Measurements from ENCODE around the gene HDAC6.

The HDAC6 gene

GRCh38 chrX:48785186-48785539 is 16.7 kb upstream of the HDAC6 start:
- Histone ChIP-seq H3K9ac (ENCODE audit: low read depth, low read length) (no peak overlapping the region), H3K9me3 (ENCODE audit: control insufficient read depth, insufficient read depth, low read length) (no peaks in the 10 kb centered on the region), H3K36me3 (ENCODE audit: insufficient read depth, low read length) (no peaks in the 10 kb centered on the region), H3K4me1 (ENCODE audit: insufficient read depth, low read length) (no peaks in the 10 kb centered on the region)

GRCh38 chrX:48785540-48786214 is 16.2 kb upstream of the HDAC6 start:
- Histone ChIP-seq H3K9me3 (ENCODE audit: control insufficient read depth, insufficient read depth, low read length) (no peaks in the 10 kb centered on the region), H3K9ac (ENCODE audit: low read depth, low read length) (no peak overlapping the region), H3K36me3 (ENCODE audit: insufficient read depth, low read length) (no peaks in the 10 kb centered on the region), H3K4me1 (ENCODE audit: insufficient read depth, low read length) (no peaks in the 10 kb centered on the region)

- Histone ChIP-seq H3K9me3 (ENCODE audit: control insufficient read depth, insufficient read depth, low read length) (no peaks in the 10 kb centered on the region), H3K36me3 (ENCODE audit: insufficient read depth, low read length) (no peaks in the 10 kb centered on the region), H3K4me1 (ENCODE audit: insufficient read depth, low read length) (no peaks in the 10 kb centered on the region), H3K9ac (ENCODE audit: low read depth, low read length) (no peak within 1 kb of the TSS)
Measured at GRCh38 chrX:48786341-48786800, 15.5 kb upstream of the HDAC6 start, which contains the start of gene GATA1. GATA1 (plus strand) TSS chrX:48786590; CDS start chrX:48791110, 4,520 bp downstream.

GRCh38 chrX:48786825-48787504 is 14.9 kb upstream of the HDAC6 start:
- no peaks in the 10 kb centered on the region for H3K9me3 ChIP-seq (ENCODE audit: control insufficient read depth, insufficient read depth, low read length)
- no peaks in the 10 kb centered on the region for H3K36me3 ChIP-seq (ENCODE audit: insufficient read depth, low read length)
- H3K9ac ChIP-seq (ENCODE audit: low read depth, low read length) = no peak overlapping the region
- H3K4me1 ChIP-seq (ENCODE audit: insufficient read depth, low read length) = no peaks in the 10 kb centered on the region

- no peak overlapping the region for H3K9ac ChIP-seq (ENCODE audit: low read depth, low read length)
- no peaks in the 10 kb centered on the region for H3K4me1 ChIP-seq (ENCODE audit: insufficient read depth, low read length)
- H3K9me3 ChIP-seq (ENCODE audit: control insufficient read depth, insufficient read depth, low read length) = no peaks in the 10 kb centered on the region
- no peaks in the 10 kb centered on the region for H3K36me3 ChIP-seq (ENCODE audit: insufficient read depth, low read length)
Measured at GRCh38 chrX:48787505-48788443, 14.1 kb upstream of the HDAC6 start.

GRCh38 chrX:48789366-48790220 is 12.3 kb upstream of the HDAC6 start:
- H3K9ac ChIP-seq (ENCODE audit: low read depth, low read length) = no peak overlapping the region
- H3K4me1 ChIP-seq (ENCODE audit: insufficient read depth, low read length) = peaks cover 9% of the 10 kb centered on the region; the same call in 1 of the 2 replicates

GRCh38 chrX:48790477-48790876 is 11.4 kb upstream of the HDAC6 start:
- Histone ChIP-seq H3K36me3 (ENCODE audit: insufficient read depth, low read length) (no peaks in the 10 kb centered on the region), H3K9ac (ENCODE audit: low read depth, low read length) (no peak overlapping the region), H3K4me1 (ENCODE audit: insufficient read depth, low read length) (peaks cover 15% of the 10 kb centered on the region; the same call in 1 of the 2 replicates), H3K9me3 (ENCODE audit: control insufficient read depth, insufficient read depth, low read length) (no peaks in the 10 kb centered on the region)

More at GRCh38 chrX:48789366-48790220, 12.3 kb upstream of the HDAC6 start:
- Histone ChIP-seq H3K36me3 (ENCODE audit: insufficient read depth, low read length) (no peaks in the 10 kb centered on the region), H3K9me3 (ENCODE audit: control insufficient read depth, insufficient read depth, low read length) (no peaks in the 10 kb centered on the region)

- H3K36me3 ChIP-seq (ENCODE audit: insufficient read depth, low read length) = no peaks in the 10 kb centered on the region
- H3K9ac ChIP-seq (ENCODE audit: low read depth, low read length) = no peak overlapping the region
- H3K9me3 ChIP-seq (ENCODE audit: control insufficient read depth, insufficient read depth, low read length) = no peaks in the 10 kb centered on the region
- peaks cover 15% of the 10 kb centered on the region; the same call in 1 of the 2 replicates for H3K4me1 ChIP-seq (ENCODE audit: insufficient read depth, low read length)
Measured at GRCh38 chrX:48791063-48791820, 10.6 kb upstream of the HDAC6 start.

GRCh38 chrX:48792219-48792618 is 9.6 kb upstream of the HDAC6 start:
- Histone ChIP-seq H3K9ac (ENCODE audit: low read depth, low read length) (no peak overlapping the region), H3K36me3 (ENCODE audit: insufficient read depth, low read length) (no peaks in the 10 kb centered on the region), H3K9me3 (ENCODE audit: control insufficient read depth, insufficient read depth, low read length) (no peaks in the 10 kb centered on the region), H3K4me1 (ENCODE audit: insufficient read depth, low read length) (peaks cover 15% of the 10 kb centered on the region; the same call in 1 of the 2 replicates)

GRCh38 chrX:48793935-48794334 is 7.9 kb upstream of the HDAC6 start:
- H3K9ac ChIP-seq (ENCODE audit: low read depth, low read length) = no peak overlapping the region
- H3K4me1 ChIP-seq (ENCODE audit: insufficient read depth, low read length) = peaks cover 15% of the 10 kb centered on the region; the same call in 1 of the 2 replicates
- H3K36me3 ChIP-seq (ENCODE audit: insufficient read depth, low read length) = no peaks in the 10 kb centered on the region
- H3K9me3 ChIP-seq (ENCODE audit: control insufficient read depth, insufficient read depth, low read length) = no peaks in the 10 kb centered on the region

- Histone ChIP-seq H3K36me3 (ENCODE audit: insufficient read depth, low read length) (no peaks in the 10 kb centered on the region), H3K4me1 (ENCODE audit: insufficient read depth, low read length) (peaks cover 15% of the 10 kb centered on the region; the same call in 1 of the 2 replicates), H3K9me3 (ENCODE audit: control insufficient read depth, insufficient read depth, low read length) (no peaks in the 10 kb centered on the region), H3K9ac (ENCODE audit: low read depth, low read length) (no peak overlapping the region)
Measured at GRCh38 chrX:48794340-48794910, 7.4 kb upstream of the HDAC6 start.

- peaks cover 15% of the 10 kb centered on the region; the same call in 1 of the 2 replicates for H3K4me1 ChIP-seq (ENCODE audit: insufficient read depth, low read length)
- H3K9ac ChIP-seq (ENCODE audit: low read depth, low read length) = no peak overlapping the region
- no peaks in the 10 kb centered on the region for H3K36me3 ChIP-seq (ENCODE audit: insufficient read depth, low read length)
- no peaks in the 10 kb centered on the region for H3K9me3 ChIP-seq (ENCODE audit: control insufficient read depth, insufficient read depth, low read length)
Measured at GRCh38 chrX:48794911-48795515, 6.9 kb upstream of the HDAC6 start.

Data from ES-I3 (cell line).